Neural cell (in vitro differentiated cells): ENCODE data around the gene WDR26.
A peak's percentile ranks its signal among the peaks of the same experiment; 100 is the strongest.

Source experiments
- EP300 ChIP-seq: fragments of 450-650 bp; conservative IDR thresholded peaks from 2 replicates; pipeline ENCODE4 v1.6.1; 2014; ENCODE audit warnings: antibody characterized with exemption, mild to moderate bottlenecking, moderate library complexity; ENCODE audit not compliant: poor library complexity, severe bottlenecking
- EZH2 ChIP-seq: fragments of 200-600, 300-800 bp; shearing (Covaris generic), sonication (generic); IDR thresholded peaks from 2 replicates; pipeline ENCODE4 v1.6.1; 2014; ENCODE audit warnings: antibody characterized with exemption, low read length, borderline replicate concordance, mild to moderate bottlenecking; ENCODE audit not compliant: insufficient read depth, poor library complexity, severe bottlenecking
- MXI1 ChIP-seq: fragments of 450-650 bp; conservative IDR thresholded peaks from 2 replicates; pipeline ENCODE4 v1.6.1; 2014; ENCODE audit warnings: antibody characterized with exemption, mild to moderate bottlenecking; ENCODE audit not compliant: poor library complexity, severe bottlenecking
- POLR2AphosphoS5 ChIP-seq: IDR thresholded peaks from 2 replicates; pipeline ENCODE4 v1.6.1; 2012
- TF ChIP-seq, protein P1 (sequence below): fragments of 450-650 bp; IDR thresholded peaks from 2 replicates; pipeline ENCODE4 v1.5.1; 2014; ENCODE audit warnings: antibody characterized with exemption, mild to moderate bottlenecking, moderate library complexity; ENCODE audit not compliant: poor library complexity, severe bottlenecking

GRCh38 chr1:224433041-224433691 lies 1.4 kb downstream of the WDR26 start:
- no peak for TF ChIP-seq EP300
- TF ChIP-seq, protein P1, sequence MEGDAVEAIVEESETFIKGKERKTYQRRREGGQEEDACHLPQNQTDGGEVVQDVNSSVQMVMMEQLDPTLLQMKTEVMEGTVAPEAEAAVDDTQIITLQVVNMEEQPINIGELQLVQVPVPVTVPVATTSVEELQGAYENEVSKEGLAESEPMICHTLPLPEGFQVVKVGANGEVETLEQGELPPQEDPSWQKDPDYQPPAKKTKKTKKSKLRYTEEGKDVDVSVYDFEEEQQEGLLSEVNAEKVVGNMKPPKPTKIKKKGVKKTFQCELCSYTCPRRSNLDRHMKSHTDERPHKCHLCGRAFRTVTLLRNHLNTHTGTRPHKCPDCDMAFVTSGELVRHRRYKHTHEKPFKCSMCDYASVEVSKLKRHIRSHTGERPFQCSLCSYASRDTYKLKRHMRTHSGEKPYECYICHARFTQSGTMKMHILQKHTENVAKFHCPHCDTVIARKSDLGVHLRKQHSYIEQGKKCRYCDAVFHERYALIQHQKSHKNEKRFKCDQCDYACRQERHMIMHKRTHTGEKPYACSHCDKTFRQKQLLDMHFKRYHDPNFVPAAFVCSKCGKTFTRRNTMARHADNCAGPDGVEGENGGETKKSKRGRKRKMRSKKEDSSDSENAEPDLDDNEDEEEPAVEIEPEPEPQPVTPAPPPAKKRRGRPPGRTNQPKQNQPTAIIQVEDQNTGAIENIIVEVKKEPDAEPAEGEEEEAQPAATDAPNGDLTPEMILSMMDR: no peak
- no peak for TF ChIP-seq MXI1
- peak; percentile 28 for TF ChIP-seq POLR2AphosphoS5
- no peak for TF ChIP-seq EZH2
